CD1c-positive myeloid dendritic cell (primary cell): Measurements from ENCODE around the gene CHN2.
A peak's percentile ranks its signal among the peaks of the same experiment; 100 is the strongest.

ENCODE experiments used
- DNase-seq: peaks from one replicate; pipeline ENCODE4 v3.0.0-alpha.2; 2016; ENCODE audit errors: extremely low spot score

The CHN2 gene

DNA sequence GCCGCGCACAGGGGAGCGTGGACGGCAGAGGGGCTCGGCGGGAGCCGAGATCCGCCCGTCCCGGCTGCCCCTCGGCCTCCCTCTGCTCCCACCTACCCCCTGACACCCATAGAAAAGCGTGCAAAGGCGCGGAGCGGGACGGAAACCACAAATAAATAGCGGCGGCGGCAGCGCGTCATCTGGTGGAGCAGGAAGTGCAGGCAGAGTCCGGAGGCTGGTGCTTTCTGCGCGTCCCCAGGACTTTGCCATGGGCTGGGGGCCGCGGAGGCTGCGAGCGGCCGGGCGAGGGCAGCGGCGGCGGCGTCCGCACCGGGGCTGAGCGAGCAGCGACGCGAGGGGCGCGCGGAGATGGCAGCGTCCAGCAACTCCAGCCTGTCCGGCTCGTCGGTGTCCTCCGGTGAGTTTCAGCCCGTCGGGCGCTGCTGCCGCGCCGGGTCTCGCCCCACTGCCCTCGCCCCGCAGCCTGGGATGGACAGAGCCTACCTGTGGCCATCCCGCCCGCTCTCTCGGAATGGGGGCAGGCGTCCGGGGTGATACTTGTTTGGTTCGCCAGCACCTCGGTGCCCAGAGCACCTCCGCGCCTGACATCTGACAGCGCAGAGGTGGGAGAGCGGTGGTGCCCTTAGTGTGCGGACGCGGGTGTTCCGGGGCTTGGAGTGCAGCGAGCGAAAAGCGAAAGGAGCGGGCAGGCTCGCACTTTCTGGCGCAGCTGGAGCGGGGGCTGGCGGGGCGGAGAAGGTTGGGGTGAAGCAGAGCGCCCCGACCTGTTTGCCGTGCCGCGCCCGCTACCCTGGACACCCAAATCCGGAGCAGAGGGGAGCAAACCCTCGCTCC, at the start of gene CHN2:
Gene CHN2 (plus strand): TSS at position 182 of the 834 bp plus-strand sequence.
- DNase-seq, result peak; percentile 81

DNA sequence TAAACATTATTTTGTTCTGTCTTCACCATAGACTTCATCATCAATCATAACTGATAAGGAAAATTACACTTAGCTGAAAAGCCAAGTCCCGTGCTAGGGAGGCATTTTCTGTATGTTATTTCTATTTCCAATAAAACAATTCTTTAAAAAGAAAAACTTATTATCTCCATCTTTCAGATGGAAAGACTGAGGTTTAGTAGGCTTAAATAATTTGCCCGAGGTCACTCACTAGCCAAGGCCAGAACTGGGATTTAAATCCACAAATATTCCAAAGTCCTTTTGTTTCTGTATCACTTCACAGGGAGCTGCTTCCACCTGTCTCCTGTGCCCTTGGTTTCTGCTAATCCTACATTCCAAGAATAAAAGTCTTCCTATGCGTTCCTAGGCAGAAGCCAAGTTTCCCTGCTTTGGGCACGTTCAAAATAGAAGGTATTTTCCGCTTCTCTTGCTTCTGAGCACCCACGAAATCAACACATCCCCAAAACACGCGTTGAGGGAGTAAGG, 49.0 kb upstream of the CHN2 start:
- DNase-seq, result peak; percentile 24

- DNase-seq, result peak; percentile 87
Observed at GRCh38 chr7:29146057-29146706, 48.4 kb upstream of the CHN2 start, which contains the start of gene CPVL. Gene CPVL, minus strand, starts transcription at chr7:29146537. Its CDS starts 25,476 bp downstream, at chr7:29121061.

- DNase-seq, result no peak
Observed at GRCh38 chr7:29146888-29147609, 47.5 kb upstream of the CHN2 start.

GRCh38 chr7:29147821-29148220, 46.8 kb upstream of the CHN2 start:
- DNase-seq, result peak; percentile 54

DNA sequence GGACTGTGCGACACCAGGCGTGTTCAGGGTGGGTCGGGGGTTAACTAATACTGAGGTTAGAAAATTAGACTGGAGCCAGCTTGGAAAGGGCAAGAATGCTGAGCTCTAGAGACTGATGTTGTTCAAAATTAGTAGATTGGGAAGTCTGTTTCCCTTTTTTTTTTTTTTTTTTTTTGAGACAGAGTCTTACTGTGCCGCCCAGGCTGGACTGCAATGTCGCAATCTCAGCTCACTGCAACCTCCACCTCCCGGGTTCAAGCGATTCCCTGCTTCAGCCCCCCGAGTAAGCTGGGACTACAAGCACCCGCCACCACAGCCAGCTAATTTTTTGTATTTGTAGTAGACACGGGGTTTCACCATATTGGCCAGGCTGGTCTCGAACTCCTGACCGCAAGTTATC, 45.5 kb upstream of the CHN2 start:
- peak; percentile 29 for DNase-seq

GRCh38 chr7:29150856-29151255, 43.7 kb upstream of the CHN2 start:
- no peak for DNase-seq

DNA sequence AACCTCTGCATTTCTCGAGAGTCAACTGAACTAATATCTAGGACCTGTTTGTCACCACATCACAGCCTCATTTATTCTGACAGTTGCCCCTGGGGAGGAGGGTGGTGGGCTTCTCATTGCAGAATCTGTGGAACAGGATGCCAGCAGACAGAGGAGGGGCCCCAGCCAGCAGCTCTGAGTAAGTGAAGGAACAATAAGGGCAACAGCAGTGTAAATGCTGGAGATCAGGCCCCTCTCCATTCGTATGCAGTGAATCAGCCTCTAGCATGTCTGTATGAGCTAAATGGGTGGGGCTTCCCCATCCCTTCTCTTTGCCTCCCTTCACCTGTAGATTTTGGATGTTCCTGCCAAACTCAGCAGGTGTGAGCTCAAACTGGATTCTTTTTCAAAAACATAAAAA, 40.5 kb upstream of the CHN2 start:
- DNase-seq, result no peak

DNA sequence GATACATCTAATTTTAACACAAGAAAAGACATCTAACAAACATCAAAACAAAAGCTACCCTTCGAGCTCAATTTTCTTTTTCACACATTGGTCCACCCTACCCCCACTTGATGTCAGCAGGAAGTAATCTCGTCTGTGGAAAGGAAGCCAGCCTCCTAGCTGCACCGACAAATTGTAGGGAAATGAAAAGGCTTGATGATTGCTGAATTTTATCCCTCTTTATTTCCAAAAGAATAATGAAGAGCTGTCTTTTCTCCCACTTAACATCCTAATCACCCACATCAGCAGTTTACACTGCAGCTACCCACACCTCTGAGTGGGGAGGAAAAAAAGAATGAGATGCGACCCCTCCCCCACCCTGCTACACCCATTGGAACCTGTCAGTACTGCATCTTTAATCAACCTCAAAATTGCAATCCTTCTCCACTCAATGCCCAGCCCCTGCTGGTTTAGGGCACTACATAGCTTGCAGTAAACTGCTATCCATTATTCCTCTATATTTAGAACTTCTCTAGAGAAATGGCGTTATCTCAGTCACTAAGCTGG, 37.6 kb upstream of the CHN2 start:
- DNase-seq, result no peak

- no peak for DNase-seq
Observed at GRCh38 chr7:29158795-29159423, 35.7 kb upstream of the CHN2 start.

DNA sequence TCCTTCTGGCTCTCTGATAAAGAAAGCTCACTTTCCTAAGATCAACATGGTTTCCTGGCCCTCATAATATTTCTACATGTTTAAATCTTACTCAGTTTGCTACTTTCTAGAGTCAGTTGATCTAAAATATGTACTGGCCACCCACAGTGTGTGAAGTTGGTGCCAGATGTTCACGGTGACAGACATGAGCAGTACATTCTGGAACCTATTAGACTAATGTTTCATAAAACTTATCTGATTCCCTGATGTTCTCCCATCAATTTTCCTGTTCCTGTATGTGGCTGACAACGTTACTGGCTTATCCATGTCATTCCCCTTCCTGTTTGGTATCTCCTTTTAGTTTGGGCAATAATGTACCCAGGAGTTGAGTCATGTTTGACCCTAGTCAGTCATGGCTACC, 34.5 kb upstream of the CHN2 start:
- no peak for DNase-seq

GRCh38 chr7:29161231-29161630, 33.3 kb upstream of the CHN2 start:
- DNase-seq, result no peak

- no peak for DNase-seq
Observed at GRCh38 chr7:29162577-29162976, 32.0 kb upstream of the CHN2 start.

DNA sequence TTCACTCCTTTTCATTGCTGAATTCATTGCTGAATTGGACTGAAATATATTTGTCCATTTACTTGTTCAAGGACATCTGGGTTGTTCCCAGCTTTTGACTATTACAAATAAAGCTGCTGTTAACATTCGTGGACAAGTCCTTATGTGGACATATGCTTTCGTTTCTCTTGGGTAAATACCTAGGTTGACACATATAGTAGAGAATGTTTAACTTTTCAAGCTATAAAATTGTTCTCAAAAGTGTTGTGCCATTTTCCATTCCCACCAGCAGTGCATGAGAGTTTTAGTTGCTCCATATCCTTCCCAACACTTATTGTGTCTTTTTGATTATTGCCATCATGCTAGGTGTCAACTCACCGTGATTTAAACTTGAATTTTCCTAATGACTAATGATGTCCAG, 30.7 kb upstream of the CHN2 start:
- no peak for DNase-seq

DNA sequence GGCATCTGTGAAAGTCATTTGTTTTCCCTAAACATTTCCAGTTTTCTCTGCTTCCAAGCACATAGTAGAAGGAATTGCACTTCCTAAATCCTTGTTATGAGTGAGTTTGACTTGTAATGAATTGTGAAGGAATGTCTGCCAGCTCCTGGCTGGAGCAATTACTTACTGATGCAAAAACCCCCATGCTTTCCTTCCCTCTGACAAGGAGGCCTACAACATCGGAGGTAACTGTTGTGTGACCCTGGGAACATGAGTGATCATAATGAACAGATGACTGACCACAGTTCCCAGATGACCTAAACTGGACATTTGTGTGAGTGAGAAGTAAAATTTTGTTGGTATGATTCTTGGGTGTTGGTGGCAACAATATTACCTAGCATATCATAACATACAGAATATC, 26.9 kb upstream of the CHN2 start:
- no peak for DNase-seq

- no peak for DNase-seq
Observed at GRCh38 chr7:29170781-29171180, 23.8 kb upstream of the CHN2 start.

GRCh38 chr7:29173458-29173857, 21.1 kb upstream of the CHN2 start:
- DNase-seq, result no peak

DNA sequence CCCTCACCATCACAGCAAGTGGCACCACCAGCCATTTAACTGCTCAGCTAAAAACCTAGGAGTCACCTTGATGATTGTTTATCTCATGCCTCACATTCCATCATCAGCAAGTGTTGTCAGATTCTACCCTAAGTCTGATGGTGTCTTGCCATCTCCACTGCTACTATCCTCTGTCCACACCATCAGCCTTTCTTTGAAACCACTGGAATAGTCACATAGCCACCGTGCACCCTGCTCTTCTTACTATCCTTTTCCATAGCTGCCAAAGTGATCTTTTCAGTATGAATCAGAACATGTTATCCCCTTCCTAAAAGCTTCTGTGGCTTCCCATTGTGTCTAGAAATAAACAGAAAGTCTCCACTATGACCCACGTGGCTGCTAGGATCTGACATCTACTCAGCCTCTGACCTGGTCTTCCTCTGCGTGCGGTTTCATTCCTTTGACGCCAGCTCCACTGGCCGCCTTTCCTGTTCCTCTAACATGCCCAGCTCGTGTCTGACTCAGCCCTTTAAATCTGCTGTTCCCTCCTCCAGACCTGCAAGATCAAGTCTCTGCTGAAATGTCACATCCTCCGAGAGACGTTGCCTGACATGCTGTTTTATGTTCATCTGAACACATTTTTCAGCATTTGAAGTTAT, 16.5 kb upstream of the CHN2 start:
- DNase-seq, result peak; percentile 93

- DNase-seq, result peak; percentile 19
Observed at GRCh38 chr7:29179115-29179514, 15.5 kb upstream of the CHN2 start.

- DNase-seq, result no peak
Observed at GRCh38 chr7:29184599-29184998, 10.0 kb upstream of the CHN2 start.

DNA sequence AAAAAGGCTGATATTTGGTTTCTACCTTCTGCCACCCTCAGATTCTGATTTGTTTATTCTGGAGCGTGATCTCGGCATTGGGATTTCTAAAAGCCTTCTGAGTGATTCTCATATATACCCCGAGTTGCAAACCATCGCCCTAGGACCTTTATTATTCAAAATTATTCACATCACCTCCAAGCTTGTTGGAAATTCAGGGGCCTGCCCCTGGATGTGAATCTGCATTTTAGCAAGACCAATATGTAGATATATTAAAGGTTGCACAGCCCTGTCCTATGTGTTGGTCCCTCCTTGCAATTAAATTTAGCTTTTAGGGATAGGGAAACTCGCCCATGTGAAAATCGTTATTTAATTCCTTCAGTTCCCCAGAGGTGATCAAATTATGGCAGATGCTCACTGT, 9.0 kb upstream of the CHN2 start:
- no peak for DNase-seq
